TTC549 (cell line): ENCODE measurements around the gene CEACAM21.

Experiments used
- FAIRE-seq: peaks from 2 replicates; lab custom pipeline; 2012; peaks lifted over from hg19 to GRCh38; lab: Jason Lieb, UNC

CEACAM21 gene

DNA sequence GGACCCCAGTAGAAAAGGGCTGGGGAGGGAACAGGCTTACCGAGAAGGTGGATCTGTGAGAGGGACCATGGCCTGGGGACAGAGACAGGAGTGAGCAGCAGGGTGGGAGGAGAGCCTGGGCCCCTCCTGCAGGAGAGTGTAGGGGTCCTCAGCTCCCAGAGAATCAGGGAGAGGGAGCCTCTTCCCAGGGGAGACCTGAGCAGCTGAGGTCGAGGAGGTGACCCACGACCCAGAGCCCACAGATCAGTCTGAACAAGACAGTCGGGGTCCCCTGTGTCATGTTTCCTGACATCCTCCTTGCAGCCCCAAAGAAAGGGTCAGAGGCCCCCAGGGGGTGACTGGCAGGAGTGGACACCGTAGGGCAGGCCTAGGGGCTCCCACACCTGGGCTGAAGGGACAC lies 44.2 kb downstream of the CEACAM21 start:
- no peak for FAIRE-seq

DNA sequence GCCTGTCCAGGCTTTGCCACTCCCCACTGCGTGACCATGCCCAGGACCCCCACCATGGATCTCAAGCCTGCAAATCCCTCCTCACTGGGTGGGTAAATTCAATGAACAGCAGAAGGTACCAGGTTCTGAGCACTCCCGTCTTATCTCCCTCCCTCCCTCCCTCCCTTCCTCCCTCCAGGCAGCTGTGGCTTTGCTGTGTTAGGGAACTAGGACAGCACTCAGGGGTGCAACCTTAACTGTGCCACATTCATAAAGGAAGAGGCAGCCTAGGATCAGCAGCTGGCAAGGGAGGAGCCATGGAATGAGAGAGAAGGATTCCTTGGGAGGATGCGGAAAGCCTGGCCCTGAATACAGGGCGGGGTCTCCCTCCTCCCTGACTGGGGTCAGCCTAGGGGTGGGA lies 45.3 kb downstream of the CEACAM21 start:
- no peak for FAIRE-seq

DNA sequence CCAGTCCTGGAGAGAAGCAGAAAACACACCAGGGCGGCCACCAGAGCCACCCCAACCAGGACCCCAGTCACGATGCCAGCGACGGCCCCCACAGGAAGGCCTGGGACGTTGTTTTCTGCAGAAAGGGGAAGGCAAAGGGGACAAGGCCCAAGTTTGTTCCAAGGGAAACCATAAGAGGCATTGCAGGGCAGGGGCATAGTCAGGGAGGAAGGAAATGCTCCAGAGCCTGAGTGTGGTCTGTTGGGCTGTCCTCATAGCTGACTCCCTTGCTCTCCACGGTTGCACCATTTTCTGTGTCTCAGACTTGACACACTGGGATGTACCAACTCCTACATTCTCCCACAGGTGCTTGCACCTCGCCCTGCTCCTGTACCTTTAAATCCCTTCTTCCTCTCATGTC lies 45.7 kb downstream of the CEACAM21 start:
- FAIRE-seq, result no peak

DNA sequence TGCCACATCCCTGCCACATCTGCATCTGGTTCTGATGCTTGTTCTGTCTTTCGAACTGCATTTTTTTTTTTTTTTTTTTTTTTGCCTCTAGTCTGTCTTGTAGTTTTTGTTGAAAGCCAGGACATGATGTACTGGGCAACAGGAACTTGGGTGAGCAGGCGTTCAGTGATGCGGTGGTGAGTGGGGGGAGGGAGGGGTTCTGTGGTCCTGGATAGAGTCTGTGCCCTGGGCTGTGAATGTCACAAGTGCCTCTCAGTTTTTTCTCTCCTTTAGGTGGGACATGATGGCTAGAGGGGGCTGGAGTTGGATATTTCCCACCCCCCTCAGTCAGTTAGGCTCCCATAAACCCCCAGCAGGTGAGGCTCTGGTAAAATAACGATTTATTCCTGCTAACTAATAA lies 47.4 kb downstream of the CEACAM21 start:
- FAIRE-seq, result no peak

DNA sequence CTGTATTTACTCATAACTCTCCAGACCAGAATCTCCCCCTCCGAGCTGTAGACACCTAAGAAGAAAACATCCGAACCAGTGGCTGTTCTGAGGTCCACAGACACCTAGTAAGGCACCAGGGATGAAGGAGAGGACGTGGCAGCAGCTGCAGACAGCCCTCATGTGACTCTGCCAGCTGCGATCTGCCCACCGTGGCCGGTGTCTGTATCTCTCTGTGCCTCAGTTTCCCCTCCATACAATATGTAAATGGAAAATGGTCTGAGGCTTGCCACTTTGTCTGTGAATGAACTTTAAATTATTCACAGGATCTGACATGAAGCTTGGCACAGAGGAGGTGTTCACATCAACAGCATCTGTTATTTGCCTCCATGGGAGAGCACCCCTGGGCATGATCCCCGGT lies 48.5 kb downstream of the CEACAM21 start:
- no peak for FAIRE-seq

DNA sequence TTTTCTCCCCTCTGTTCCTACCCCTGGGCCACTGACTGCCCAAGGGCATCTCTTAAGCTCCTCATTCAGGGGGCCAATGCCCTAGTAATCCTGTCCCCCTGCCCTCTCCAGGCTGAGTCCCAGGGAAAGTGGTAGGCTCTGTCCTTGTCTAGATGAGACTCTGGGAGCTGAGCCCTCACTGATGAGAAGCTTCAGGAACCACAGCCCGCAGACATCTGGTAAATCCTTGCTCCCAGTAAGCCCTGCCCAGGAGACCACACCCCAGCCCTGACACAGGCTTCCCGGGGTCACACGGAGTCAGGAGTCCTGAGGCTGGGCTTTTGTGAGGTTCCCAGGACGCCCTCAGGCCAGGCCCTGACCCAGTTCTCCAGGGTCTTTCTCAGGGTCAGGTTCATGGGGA lies 49.0 kb downstream of the CEACAM21 start:
- FAIRE-seq, result no peak

DNA sequence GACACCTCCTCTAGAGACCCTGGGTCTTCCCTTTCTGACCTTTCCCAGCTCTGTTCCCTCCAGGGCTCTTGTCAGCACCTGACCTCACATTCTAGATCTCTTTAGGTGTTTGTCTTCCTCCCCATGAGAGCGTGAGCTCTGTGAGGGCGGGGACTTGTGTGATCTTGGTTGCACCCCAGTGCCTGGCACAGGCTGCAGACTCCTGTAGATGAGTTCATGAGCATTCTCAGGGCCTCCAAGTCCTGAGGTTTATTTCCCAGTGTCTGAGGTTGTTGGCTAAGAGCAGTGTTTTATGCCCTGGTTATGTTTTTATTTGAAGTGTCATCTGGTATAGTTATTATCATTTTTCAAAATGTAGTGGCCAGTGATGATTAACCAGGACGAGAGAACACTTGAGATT lies 50.3 kb downstream of the CEACAM21 start:
- no peak for FAIRE-seq

DNA sequence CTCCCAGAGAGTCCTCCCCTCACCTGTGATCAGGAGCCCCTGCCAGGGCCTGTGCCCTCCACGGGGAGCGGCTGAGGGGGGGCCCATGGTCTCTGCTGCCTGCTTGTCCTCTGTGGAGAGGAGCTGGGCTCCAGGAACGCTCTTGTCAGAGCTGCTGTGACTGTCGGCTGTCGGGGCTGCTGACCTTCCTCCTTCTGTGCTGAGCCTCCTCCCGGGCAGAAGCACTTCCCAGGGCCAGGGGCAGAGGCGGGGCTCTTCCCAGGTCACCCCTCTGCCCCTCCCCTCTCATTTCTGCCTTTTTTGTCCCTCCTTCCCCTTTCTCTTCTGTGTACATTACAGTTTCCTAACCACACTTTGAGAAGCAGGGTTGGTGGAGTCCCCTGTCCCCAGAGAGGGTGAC lies 50.9 kb downstream of the CEACAM21 start, which contains the start of gene CEACAM4:
TSS of gene CEACAM4 (minus strand) at position 198 of the 400 bp plus-strand sequence. CDS start at position 87, 111 bp downstream.
- no peak for FAIRE-seq

DNA sequence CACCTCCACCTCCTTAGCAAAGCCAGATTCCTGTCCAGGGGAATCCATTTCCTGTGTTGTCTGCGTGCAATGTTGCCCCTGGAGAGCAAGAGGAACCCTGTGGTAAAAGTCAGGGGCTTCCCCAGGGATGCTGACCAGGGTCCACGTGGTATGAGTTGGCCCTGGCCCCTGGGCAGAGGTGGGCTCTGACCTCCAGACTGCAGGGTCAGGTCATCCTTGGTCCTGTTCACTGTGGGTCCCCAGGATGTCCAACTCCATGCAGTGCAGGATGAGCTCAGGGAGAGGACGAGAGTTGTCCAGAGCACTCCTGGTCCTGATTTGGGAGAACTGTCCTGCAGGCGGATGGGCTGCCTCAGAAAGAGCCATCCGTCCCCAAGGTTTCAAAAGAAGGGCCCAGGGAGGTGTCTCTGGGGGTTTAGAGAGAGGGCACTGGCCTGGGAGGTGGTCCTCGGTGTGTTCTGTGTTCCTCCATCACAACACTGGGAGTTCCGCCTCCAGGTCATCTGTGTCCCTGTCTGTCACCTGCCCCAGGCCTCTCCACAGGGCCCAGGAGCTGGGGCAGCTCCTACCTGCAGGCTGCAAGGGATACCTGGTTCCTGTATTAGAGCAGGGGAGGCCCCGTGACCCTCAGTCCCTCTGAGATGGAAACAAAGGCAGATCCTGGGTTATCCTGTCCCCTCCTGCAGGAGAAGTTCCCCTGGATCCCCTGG lies 52.2 kb downstream of the CEACAM21 start:
- no peak for FAIRE-seq
